ENCODE measurements around the gene KCNQ2.

KCNQ2 gene

DNA sequence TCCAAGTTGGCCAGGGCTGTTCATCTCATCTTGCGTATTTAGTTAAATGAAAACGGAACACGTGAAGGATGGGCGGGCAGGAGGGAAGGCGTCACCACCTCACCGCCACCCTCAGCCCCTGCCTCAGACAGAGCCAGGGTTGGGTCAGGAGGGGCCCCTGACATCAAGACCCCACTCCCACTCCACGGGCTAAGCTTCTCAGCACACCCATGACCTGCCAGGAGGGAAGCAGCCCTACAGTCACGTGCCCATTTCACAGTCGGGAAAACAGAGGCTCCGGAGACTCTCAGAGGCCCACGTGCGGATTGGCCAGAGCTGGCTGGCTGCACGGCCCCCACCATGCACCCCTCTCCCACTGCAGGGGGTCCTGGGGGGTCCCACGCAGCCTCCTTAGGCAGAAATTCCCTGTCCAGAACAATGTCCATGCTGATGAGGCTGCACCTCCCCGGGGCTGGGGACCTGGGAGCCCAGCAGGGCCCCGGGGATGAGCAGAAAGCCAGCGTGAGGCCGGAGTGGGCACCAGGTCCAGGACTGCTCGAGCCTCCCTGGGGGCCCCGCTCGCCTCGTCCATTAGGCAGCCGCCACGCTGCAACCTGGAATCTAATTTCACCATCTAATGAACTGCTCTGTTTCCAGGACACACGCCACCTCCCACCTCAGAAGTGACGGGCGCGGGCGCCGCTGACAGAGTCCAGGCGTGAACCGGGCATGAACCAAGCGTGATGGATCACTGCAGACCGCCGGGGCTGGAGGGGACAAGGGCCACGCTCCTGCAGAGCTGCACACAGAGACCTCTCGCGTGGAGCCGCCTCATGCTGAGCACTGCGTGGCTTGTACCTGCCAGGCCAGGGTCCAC lies 15.8 kb downstream of the KCNQ2 start:
- in situ Hi-C loops (cut with HindIII; ENCODE audit: low sequenced_read_pairs) = no loop called here

DNA sequence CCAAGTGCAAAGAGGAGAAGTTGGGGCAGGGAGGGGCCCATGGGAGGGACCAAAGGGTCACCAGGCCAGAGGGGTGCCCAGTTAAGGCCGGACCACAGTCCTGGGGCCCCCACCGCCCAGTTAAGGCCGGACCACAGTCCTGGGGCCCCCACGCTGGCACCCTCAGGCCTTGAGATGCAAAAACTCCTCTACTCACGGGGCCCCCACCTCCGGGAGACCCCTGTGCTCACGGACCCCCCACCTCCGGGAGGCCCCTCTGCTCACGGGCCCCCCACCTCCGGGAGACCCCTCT lies 16.9 kb downstream of the KCNQ2 start:
- in situ Hi-C loops (cut with HindIII; ENCODE audit: low sequenced_read_pairs) = no loop called here

DNA sequence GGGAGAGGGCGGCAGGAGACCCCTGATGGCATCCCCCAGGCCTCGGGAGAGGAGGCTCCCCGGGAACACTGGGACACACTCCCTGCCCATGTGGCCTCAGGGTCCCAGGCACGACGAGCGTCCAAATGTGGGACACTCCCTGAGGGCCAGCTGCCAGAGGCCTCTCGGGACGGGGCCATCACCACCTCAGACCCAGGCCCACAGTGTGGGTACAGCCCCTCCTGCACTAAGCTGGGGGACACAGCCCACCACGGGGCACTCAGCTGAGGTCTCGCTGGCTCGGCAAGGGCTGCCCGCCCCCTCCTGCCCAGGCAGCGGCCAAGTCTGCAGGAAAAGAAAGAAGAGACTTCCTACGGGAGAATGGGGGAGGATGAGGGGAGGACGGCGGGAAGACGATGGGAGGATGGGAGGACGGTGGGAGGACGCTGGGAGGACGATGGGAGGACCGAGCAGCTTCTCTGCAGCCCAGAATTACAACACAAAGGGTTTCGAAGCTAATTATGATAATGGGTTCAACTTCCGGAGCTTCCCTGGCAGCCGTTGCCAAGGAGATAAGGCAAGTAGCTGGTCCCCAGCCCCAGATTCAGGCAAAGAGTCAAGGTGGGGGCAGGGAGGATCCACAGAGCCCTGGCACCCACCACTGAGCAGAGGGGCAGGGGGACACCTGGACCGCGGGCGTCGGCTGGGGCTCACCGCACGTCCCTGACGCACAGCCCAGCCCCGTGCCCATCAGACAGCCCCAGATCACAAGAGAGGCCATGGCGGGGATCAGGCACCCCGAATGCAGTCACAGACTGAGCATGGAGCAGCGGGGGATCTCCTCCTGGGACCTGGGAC lies 17.5 kb downstream of the KCNQ2 start:
- in situ Hi-C loops (cut with HindIII; ENCODE audit: low sequenced_read_pairs) = no loop called here

DNA sequence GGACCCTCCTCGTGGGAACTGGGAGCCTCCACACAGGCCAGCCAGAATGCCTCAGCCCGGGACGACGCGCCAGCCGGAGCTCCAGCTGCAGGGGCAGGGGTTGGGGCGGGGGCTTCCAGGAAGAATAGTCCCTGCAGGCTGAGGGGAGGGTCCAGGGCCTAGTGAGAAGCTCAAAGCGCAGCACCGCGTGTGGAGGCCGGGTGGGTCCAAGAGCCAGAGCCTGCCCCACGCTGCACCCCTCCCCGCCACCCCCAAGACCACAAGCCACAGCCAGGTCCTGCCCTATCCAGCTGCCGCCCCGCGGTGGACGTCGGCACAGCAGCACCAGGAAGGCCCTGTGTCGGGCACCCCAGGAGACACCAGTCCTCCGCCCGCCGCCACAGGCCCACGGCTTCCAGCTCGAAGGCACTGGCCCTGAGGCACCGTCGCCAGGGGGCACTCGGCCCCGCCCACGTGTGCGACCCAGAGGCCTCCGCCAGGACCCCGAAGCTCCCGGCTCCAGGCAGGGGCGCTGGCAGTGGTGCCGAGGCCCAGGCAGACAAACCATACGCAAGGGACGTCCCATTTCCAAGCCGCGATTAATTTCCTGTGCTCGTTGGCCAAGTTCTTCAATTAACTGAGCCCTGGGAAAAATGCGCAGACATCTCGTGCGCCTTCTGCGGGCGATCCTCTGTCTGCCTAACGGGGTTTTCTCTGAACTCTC lies 19.5 kb downstream of the KCNQ2 start:
- in situ Hi-C loops (cut with HindIII; ENCODE audit: low sequenced_read_pairs) = no loop called here

DNA sequence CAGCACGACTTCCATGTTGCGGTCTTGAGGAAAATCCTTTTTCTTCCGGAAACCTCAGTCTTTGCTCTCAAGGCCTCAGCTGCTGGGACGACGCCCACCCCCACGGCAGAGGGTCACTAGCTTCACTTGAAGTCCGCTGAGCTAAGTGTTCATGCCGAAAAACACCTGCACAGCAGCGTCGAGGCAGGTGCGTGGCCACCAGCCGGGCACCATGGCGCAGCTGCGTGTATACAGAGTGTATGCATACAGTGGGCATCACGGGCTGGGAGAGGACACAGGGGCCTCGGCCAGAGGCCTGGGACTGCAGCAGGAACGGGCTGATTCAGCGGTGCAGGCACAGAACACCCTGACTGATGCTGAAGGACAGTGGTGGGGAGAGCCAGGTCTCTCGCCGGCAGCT lies 20.1 kb downstream of the KCNQ2 start:
- in situ Hi-C loops (cut with HindIII; ENCODE audit: low sequenced_read_pairs) = no loop called here

DNA sequence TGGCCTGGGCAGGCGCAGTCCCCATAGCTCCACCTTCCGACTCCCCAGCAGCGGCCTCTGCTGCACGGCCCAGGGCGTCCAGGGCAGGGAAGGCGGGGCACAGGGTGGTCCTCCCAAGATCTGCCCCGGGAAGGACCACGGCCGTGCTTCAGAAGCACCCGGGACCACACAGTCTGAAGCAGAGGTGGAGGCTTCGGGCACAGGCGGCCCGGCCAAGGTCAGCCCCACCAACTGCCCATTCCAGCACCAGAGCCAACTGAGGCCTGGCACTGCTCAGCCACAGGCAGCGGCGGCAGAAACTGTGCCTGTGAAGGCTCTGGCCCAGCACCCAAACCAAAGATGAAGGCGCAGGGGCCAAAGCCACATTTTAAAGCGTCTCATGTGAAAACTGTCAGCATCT lies 20.6 kb downstream of the KCNQ2 start:
- in situ Hi-C loops (cut with HindIII; ENCODE audit: low sequenced_read_pairs) = no loop called here

DNA sequence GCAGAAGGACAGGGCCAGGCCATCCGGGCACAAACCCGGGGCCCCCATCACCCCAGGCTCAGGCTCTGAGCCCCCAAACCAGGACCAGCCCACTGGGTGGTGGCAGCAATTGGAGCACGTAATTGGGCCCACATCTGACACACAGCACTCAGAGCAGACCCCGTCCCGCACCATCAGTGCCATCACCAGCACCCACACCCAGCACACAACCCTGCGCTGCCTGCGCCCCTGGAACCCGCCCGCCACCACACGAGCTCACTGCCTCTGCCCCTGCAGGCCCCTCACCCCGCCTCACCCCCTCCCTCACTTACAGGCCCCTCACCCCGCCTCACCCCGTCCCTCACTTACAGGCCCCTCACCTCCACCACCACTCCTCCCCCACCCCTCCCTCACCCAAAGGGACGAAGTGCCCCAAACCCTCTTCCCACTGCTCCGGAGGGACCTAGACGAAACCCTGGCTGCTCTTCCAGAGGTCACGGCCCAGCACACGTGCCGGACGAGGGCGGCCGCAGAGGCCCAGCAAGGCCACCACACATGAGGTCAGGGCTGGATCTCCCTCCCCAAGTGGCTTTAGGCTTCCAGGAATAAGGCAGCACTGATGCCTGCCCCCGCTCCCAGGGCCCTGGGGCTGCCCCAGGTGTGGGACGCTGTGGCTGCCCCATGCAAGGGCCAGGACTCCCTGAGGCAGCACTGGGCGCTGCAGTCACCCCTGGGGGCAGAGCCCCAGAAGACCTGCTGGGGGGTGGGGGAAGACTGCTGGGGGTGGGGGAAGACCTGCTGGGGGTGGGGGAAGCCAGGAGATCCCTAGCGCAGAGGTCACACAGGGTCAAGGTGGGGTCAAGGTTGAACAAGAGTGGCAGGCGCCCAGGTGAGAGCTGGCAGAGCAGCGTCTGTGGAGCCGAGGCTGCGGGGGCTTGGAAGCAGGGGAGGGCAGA lies 22.4 kb downstream of the KCNQ2 start:
- in situ Hi-C loops (cut with HindIII; ENCODE audit: low sequenced_read_pairs) = no loop called here

DNA sequence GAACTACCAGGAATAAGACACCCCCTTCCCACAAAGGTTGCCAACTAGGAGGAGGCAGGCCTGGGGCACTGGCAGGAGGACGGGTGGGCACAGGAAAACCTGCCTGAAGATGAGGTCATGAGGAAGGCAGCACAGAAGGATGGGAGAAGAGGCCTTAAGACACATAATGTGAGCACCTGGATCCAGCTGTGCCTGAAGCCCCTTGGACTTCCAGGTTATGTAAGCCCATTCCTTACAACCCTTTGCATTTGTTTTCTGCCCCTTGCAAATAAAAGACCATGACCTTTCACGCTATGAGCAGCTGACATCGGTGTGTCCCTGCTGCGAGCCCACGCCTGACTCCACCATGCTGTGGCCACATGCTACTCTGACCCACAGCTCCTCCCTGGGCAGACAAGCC lies 23.4 kb downstream of the KCNQ2 start:
- in situ Hi-C loops (cut with HindIII; ENCODE audit: low sequenced_read_pairs) = no loop called here

DNA sequence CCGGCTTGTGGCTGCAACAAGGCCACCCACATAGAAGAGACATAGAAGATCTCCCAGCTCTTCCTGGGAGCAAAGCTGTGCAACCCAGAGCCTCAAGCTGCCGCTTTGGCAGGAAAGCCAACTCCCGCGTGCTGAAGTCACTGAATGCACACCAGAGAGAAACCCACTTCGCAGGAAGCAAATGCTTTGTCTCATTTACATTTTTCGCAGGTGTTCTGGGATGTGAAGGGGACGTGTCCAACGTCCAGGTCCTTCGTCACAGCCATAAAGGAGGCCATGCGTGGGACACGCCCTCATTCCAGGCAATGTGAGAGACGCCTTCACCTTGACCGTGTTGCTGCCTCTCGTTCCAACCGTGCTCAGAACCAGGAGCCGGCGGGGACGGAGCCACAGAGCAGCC lies 24.4 kb downstream of the KCNQ2 start:
- in situ Hi-C loops (cut with HindIII; ENCODE audit: low sequenced_read_pairs) = no loop called here

DNA sequence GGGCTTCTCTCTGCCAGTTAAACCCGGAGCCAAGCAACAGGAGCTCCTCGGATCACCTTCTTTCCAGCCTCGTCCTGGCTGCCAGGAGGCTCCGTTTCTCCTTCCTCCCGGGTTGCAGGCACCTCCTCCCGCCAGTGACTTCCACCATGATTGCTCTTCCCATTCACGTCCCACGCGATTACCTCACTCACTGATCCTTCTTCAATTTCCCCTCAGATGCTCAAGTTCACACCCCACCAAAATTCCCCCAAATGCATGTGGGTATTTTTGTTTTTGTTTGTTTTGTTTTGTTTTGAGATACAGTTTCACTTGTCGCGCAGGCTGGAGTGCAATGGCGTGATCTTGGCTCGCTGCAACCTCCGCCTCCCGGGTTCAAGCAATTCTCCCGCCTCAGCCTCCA lies 25.1 kb downstream of the KCNQ2 start:
- in situ Hi-C loops (cut with HindIII; ENCODE audit: low sequenced_read_pairs) = no loop called here

DNA sequence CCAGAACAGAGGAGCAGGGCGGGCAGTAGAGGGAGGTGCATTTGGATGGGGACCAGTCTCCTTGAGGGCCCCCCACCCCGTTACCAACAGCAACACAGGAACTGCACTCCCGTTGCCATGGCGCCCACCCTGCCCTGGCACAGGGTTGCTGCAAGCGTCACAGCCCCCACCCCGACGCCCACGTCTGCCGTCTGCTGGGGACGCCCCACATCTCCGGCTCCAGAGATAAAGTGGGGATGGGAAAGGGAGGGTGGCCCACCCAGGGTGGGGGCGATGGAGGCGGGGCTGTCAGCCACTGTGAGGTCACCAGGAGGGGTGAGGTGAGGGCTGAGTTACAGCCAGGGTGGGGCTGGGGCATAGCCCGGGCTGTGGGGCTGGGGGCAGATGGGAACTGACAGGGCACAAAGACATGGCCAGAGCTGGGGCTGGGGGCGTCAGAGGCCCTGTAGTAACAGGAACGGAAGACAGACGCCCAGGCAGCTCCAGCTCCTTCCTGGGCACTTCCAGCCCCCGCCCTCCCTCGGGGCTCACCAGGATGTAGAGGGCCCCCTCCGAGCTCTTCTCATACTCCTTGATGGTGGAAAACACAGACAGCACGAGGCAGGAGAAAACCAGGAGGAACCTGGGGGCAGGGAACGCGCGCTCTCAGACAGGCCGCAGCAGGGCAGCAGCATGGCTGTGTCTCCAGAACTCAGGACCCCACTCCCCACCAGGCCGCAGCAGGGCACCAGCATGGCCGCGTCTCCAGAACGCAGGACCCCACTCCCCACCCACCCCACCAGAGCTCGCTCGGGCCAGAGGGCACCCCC lies 26.0 kb downstream of the KCNQ2 start:
- in situ Hi-C loops (cut with HindIII; ENCODE audit: low sequenced_read_pairs) = no loop called here

DNA sequence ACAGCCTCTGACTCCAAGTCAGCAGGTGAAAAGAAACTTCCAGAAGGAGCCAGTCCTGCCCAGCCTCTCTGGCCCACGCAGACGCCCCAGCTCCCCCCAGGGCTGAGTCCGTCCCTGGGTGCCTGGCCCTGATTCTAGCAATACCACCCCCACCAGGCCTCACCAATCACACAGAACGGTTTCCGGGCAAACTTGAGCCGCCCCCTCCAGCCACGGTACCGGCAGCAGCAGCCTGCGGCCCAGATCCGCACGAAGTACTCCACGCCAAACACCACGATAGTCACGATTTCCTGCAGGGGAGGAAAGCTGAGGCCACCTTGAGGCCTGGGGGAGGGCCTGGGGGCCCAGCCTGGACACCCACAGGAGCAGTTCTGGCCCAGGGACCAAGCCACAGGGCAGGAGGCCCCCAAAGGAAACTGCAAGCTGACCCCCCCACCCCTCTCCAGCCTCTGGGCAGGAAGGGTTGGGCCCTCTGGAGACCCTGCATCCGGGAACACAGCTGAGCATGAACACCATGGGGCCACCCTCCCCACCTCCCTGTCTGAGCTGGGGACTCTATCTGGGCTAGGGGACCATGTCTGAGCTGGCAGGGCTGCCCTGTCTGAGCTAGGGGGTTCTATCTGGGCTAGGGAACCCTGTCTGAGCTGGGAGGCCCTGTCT lies 27.2 kb downstream of the KCNQ2 start:
- in situ Hi-C loops (cut with HindIII; ENCODE audit: low sequenced_read_pairs) = no loop called here

DNA sequence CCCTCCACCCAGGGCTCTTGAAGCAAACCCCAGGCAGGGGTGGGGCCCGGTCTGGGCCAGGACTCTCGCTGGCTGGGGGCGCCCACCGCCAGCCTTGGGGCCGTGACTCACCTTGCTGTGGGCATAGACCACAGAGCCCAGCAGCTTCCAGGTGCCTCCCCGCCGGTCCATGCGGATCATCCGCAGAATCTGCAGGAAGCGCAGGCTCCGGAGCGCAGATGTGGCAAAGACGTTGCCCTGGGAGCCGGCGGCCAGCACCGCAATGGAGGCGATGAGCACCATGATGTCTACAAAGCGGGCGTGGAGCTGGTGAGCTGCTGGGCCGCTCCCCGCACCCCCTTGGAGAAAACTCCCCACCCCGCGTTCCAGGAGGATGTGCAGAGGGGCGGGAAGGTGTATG lies 27.9 kb downstream of the KCNQ2 start:
- in situ Hi-C loops (cut with HindIII; ENCODE audit: low sequenced_read_pairs) = no loop called here

DNA sequence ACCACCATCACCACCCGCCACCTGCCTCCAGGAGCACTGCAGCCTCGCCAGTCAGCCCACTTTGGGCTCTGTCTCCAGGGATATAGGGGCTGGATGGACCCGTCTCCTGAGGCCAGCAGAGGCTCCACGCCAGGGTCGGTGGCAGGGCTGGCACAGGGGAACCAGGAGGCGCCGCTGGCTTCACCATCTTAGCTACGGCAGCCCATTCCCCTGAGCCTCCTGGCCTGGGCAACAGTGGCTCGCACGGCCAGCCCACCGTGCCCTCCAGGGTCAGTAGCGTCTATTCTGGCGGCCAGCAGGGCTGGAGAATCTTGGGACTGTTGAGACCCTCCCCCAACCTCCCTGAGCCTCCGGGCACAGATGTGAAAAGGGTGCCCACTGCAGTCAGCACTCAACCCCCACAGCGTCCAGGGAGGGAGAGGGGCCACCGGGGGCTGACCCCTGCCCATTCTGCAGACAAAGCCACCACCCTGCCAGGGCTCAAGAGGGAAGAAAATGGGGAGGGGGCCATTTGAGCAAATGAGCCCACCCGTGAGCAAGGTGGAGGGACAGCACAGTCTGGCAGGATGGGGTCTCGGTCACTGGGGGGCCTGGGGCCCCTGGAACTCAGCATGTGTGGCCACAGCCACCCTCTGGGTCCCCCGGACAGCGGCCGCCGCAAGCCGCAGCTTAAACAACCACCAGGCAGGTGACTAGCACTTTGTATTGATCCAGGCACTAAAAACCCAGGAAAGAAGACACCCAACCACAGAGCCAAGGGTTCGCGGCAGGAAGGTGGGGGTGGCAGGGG lies 28.7 kb downstream of the KCNQ2 start:
- in situ Hi-C loops (cut with HindIII; ENCODE audit: low sequenced_read_pairs) = no loop called here

DNA sequence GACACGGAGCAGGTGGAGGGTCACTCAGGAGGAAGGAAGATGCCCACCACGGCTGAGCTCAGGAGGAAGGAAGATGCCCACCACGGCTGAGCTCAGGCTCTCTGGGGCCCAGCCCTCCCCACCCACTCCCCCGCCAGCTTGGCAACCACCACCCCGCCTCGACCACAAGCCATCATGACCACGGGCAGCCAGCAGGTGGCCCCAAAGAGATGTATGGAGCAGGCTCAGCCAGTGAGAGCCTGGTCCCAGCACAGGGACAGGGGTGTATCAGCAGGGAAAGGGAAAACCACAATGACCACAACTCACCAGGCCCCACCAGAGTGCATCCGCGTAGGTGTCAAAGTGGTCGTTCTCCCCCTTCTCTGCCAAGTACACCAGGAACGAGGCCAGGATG lies 30.4 kb downstream of the KCNQ2 start:
- in situ Hi-C loops (cut with HindIII; ENCODE audit: low sequenced_read_pairs) = no loop called here

DNA sequence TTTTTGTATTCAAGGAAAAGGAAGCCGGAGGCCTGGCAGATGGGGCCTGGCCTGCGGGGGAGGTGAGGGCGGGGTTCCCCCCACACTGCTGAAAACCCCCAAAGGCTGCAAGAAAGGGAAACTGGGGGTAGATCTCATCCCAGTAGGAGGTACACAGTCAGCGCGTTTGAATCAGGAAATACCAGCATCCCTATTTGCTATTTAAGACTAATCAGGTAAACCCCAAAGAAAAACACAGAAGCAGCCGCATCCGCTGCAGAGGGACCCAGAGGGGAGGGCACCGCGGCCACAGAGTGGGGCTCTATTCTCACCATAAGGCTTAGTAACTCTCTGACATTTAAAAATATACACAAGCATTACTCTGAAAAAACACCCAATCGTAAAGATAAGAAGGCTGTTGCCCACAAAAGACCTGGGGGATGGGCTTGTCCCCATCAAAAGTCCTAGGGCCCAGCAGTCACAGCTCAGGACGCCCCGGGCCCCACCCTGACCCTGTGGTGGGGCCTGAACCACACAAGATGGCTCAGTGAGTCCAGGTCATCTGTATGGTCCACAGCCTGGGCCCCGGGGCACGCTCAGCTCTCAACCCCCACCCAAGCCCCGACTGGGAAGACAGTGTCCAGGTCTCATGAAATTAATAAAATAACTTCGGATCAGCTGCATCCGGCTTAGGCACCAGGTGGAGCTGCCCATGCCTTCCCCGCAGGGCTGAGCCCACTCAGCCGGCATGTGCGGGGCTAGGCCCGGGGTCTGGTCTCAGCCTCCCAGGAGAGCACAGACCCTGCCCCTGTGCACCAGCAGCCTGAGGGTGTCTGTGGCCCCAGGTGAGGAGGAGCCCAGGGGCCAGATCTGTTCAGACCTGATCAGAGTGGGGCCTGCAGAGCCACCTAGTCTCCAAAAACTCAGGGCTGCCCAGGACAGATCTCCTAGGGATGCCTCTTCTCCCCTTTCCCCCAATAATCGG lies 31.0 kb downstream of the KCNQ2 start:
- in situ Hi-C loops (cut with HindIII; ENCODE audit: low sequenced_read_pairs) = no loop called here

DNA sequence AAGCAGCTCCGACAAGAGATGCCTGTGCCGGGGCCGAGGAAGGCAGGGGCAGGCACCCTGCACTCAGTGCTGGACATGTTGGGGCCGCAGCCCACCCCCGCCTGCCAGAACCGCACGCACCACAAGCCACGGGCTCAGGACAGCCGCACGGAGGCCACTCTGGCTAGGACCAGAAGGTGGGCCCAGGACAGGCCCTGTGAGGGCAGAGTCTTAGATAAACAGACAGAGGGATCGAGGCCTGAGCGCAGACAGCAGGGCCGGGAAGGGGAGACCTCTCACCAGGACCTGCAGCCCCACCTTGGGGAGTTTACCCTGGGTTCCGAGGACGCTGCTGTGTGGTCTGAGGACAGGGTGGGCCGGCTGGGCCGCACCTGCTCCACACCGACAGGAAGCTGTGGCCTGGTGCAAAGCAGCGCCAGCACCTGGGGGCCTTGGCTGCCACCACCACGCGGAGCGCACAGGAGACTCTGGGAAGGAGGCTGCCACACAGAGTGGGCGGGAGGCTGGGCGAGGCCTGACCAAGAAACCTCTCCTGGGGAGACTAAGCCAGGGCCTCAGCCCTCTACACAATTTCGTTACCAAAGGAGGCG lies 32.0 kb downstream of the KCNQ2 start:
- in situ Hi-C loops (cut with HindIII; ENCODE audit: low sequenced_read_pairs) = no loop called here

Data from endothelial cell of hepatic sinusoid (primary cell).